AG20443 (cell line): Measurements from ENCODE around the gene NFE2L3.
"Not testable (repeated sequence)": the region's sequence is repeated elsewhere in the genome, so short reads cannot be mapped to it uniquely, and the experiment has no call there.

Source experiments
- DNase-seq: peaks from one replicate; pipeline ENCODE4 v3.0.0; 2012; ENCODE audit warnings: low spot score, mixed read lengths

Gene NFE2L3

GRCh38 chr7:26151953-26152781 is at the start of gene NFE2L3:
NFE2L3 (plus strand) TSS chr7:26152198; CDS start chr7:26152499, 301 bp downstream.
- peak; percentile 89 for DNase-seq

GRCh38 chr7:26103596-26103995 is 48.4 kb upstream of the NFE2L3 start:
- DNase-seq = no peak

GRCh38 chr7:26105236-26105635 is 46.8 kb upstream of the NFE2L3 start:
- DNase-seq = no peak

GRCh38 chr7:26105931-26106330 is 46.1 kb upstream of the NFE2L3 start:
- no peak for DNase-seq

GRCh38 chr7:26112203-26112740 is 39.7 kb upstream of the NFE2L3 start:
- no peak for DNase-seq

GRCh38 chr7:26115650-26116049 is 36.3 kb upstream of the NFE2L3 start:
- no peak for DNase-seq

- no peak for DNase-seq
Observed at GRCh38 chr7:26117142-26117807, 34.7 kb upstream of the NFE2L3 start.

GRCh38 chr7:26117970-26118369 is 34.0 kb upstream of the NFE2L3 start:
- DNase-seq = no peak

- DNase-seq = no peak
Observed at GRCh38 chr7:26122745-26123144, 29.3 kb upstream of the NFE2L3 start.

- DNase-seq = not testable (repeated sequence)
Observed at GRCh38 chr7:26124775-26125174, 27.2 kb upstream of the NFE2L3 start.

- DNase-seq = no peak
Observed at GRCh38 chr7:26127411-26127810, 24.6 kb upstream of the NFE2L3 start.

GRCh38 chr7:26131056-26131589 is 20.9 kb upstream of the NFE2L3 start:
- no peak for DNase-seq

GRCh38 chr7:26135076-26135475 is 16.9 kb upstream of the NFE2L3 start:
- DNase-seq = no peak

- DNase-seq = no peak
Observed at GRCh38 chr7:26135551-26135950, 16.4 kb upstream of the NFE2L3 start.

GRCh38 chr7:26136831-26137230 is 15.2 kb upstream of the NFE2L3 start:
- no peak for DNase-seq

GRCh38 chr7:26140380-26140779 is 11.6 kb upstream of the NFE2L3 start:
- DNase-seq = no peak

GRCh38 chr7:26141077-26141476 is 10.9 kb upstream of the NFE2L3 start:
- DNase-seq = no peak

- DNase-seq = peak; percentile 65
Observed at GRCh38 chr7:26143298-26144048, 8.5 kb upstream of the NFE2L3 start.

GRCh38 chr7:26144184-26145080 is 7.6 kb upstream of the NFE2L3 start:
- DNase-seq = no peak

- no peak for DNase-seq
Observed at GRCh38 chr7:26145238-26145637, 6.8 kb upstream of the NFE2L3 start.

GRCh38 chr7:26147030-26147429 is 5.0 kb upstream of the NFE2L3 start:
- DNase-seq = no peak
